Psoas muscle (tissue), 8 donors: ENCODE data around the gene VPS54. TPM values are rescaled to one million over a fixed set of nuclear protein-coding genes. Genes with fewer than 3 reads are reported as not detected.

Experiments used
- ATAC-seq, 4 donors: fragments of 200-7000 bp; cut with Tn5 transposase; one replicate each; pipeline ENCODE4 v1.9.1; 2020; ENCODE audit warnings: moderate library complexity in 3 of 4, mild to moderate bottlenecking in 2 of 4
- DNase-seq, 2 donors: peaks; one replicate each; pipeline ENCODE4 v3.0.0-alpha.2; 2020
- H3K27ac ChIP-seq: fragments of 200-600 bp; one replicate; pipeline ENCODE4 v1.8.0; 2022
- H3K27me3 ChIP-seq, 3 donors: fragments of 200-600 bp in 1 of 3; one replicate each; pipeline versions ENCODE4 v1.6.1 to v1.8.0; 2013 to 2022; ENCODE audit warnings: low read length in 2 of 3, mild to moderate bottlenecking in 2 of 3, moderate library complexity in 1 of 3; ENCODE audit not compliant: insufficient read depth in 3 of 3
- H3K36me3 ChIP-seq, 2 donors: fragments of 200-600 bp in 1 of 2; one replicate each; pipeline versions ENCODE4 v1.6.1 to v1.8.0; 2013 to 2022; ENCODE audit warnings: low read depth in 1 of 2, mild to moderate bottlenecking in 1 of 2, moderate library complexity in 1 of 2; ENCODE audit not compliant: insufficient read depth in 1 of 2
- H3K4me1 ChIP-seq: fragments of 200-600 bp; one replicate; pipeline ENCODE4 v1.8.0; 2022
- H3K4me3 ChIP-seq: fragments of 200-600 bp; one replicate; pipeline ENCODE4 v1.8.0; 2022; ENCODE audit warnings: mild to moderate bottlenecking
- H3K9me3 ChIP-seq: fragments of 200-600 bp; one replicate; pipeline ENCODE4 v1.8.0; 2022
- WGBS, 3 donors: extraction: QIAGEN DNeasy Blood & Tissue Kit; methylation state at CpG; one replicate each; pipeline versions ENCODE4 v1.1.6 to v1.1.7; 2013; 5-methylcytosine and 5-hydroxymethylcytosine counted together
- intact Hi-C, 2 donors: fragments of 100-400 bp; cut with DNase I; formaldehyde crosslinking; loops; one replicate each; pipeline versions ENCODE4 v1.11.0 to v1.14.2; 2022
- polyA plus RNA-seq, 3 donors: library from polyadenylated mRNA; stranded (reverse); fragments of 200-250 nt; gene quantifications; one replicate each; pipeline ENCODE4 v1.2.3, GENCODE V29; 2013
- total RNA-seq, 4 donors: library from RNA; stranded (reverse); fragmentation: NEBNext Ultra II Directional in 2 of 4; extraction: Animal tissue kit (Norgen Biotek cat#: 25700) in 2 of 4; gene quantifications; one replicate each; pipeline versions ENCODE4 v1.2.1 to v1.2.4, GENCODE V29; 2021 to 2023
- TF ChIP-seq, protein P1 (sequence below): fragments of 200-600 bp; IDR thresholded peaks from one replicate; pipeline ENCODE4 v1.8.0; 2022; ENCODE audit warnings: antibody characterized with exemption
- donor health status: healthy with polysubstance abuse.
- donor health status: DM: no; HTN: no; CAD: no; lungs with moderate emphysema.
- donor health status: Bipolar disorder and iron deficiency.
- donor health status: healthy.
- donor health status: DM: yes; HTN: yes; CAD: no.
- donor health status: DM: no; HTN: no; CAD: no.
- donor health status: DM: no; HTN: no; CAD: no.
- donor health status: DM: yes; HTN: yes; CAD: no.

The VPS54 gene
- total and polyA plus RNA-seq, 7 donors = 5.1 to 9.9 (median 8.2) TPM

DNA sequence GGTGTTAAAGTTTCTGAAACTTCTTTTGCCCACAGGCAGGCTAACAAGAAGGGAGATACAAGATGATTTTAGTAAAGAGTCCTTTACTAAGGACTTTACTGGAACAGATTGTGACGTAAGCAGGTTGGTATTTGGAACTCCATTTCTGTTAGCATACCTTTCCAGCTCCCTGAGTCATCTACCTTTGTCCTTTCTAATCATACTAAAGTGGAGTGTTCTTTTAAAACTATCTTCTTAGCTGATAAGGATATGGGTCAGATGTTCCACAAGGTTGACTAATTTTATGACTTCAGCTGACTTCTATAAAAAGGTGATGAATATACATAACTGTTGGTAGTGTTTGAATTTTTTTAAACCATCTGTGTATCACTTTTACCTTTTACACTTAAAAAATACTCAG lies 156.4 kb downstream of the VPS54 start:
- WGBS, 3 donors = 37 to 44% (median 40%) methylated on average over 1 of the region's 1 CpG
- ATAC-seq (peak; percentile 57 to 73 (median 67)), DNase-seq (no peak)
- no peaks in the 10 kb centered on the region for H3K9me3 ChIP-seq
- H3K36me3 ChIP-seq = peaks cover 3 to 84% of the 10 kb centered on the region in 2 donors
- intact Hi-C loops = loop anchor here in 1 of 2 donors (5.0 to 10.0 kb wide), 2 partner anchors 166 to 268 kb away; no protein-coding TSS in a partner anchor
- H3K4me1 ChIP-seq = peaks cover 62% of the 10 kb centered on the region
- H3K27me3 ChIP-seq = no peaks in the 10 kb centered on the region
- TF ChIP-seq, protein P1, sequence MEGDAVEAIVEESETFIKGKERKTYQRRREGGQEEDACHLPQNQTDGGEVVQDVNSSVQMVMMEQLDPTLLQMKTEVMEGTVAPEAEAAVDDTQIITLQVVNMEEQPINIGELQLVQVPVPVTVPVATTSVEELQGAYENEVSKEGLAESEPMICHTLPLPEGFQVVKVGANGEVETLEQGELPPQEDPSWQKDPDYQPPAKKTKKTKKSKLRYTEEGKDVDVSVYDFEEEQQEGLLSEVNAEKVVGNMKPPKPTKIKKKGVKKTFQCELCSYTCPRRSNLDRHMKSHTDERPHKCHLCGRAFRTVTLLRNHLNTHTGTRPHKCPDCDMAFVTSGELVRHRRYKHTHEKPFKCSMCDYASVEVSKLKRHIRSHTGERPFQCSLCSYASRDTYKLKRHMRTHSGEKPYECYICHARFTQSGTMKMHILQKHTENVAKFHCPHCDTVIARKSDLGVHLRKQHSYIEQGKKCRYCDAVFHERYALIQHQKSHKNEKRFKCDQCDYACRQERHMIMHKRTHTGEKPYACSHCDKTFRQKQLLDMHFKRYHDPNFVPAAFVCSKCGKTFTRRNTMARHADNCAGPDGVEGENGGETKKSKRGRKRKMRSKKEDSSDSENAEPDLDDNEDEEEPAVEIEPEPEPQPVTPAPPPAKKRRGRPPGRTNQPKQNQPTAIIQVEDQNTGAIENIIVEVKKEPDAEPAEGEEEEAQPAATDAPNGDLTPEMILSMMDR = no peak
- peak overlapping the region; percentile 16 for H3K4me3 ChIP-seq
- peak overlapping the region; percentile 74 for H3K27ac ChIP-seq

DNA sequence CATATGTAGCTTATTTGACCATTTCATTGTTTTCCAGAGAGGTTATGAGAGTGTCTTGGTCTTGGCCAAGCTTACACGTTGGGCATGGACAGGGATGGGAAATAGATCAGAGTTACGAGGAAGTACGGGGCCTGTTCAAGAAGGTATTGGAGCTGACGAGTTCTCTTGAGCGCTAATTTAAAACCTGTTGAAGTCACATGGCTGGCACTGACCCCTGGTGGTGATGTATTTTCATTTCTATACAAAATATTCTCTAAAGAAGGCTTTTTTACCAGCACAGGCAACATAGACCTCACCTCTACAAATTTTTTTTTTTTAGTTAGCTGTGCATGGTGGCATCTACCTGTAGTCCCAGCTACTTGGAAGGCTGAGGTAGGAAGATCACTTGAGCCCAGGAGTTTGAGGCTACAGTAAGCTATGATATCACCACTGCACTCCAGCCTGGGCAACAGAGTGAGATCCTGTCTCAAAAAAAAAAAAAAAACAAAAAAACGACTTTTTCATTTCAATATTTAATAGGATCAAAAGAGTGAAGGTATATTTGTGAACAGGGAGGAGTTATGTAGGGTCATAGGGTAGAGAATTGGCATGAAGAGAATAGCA lies 157.9 kb downstream of the VPS54 start:
- no peaks in the 10 kb centered on the region for H3K27me3 ChIP-seq
- no peaks in the 10 kb centered on the region for H3K9me3 ChIP-seq
- H3K36me3 ChIP-seq = peaks cover 8 to 88% of the 10 kb centered on the region in 2 donors
- DNase-seq = peak in 1 of 2 donors; percentile 21
- intact Hi-C loops = loop anchor here in 1 of 2 donors (5.0 to 10.0 kb wide), 2 partner anchors 164 to 267 kb away; no protein-coding TSS in a partner anchor
- H3K4me3 ChIP-seq = no peak overlapping the region
- TF ChIP-seq, protein P1 = peak; percentile 49
- peaks cover 56% of the 10 kb centered on the region for H3K4me1 ChIP-seq
- peak; percentile 42 to 63 (median 55) for ATAC-seq
- WGBS, 3 donors = 15 to 40% (median 24%) methylated on average over 6 of the region's 6 CpGs
- peak overlapping the region; percentile 74 for H3K27ac ChIP-seq

DNA sequence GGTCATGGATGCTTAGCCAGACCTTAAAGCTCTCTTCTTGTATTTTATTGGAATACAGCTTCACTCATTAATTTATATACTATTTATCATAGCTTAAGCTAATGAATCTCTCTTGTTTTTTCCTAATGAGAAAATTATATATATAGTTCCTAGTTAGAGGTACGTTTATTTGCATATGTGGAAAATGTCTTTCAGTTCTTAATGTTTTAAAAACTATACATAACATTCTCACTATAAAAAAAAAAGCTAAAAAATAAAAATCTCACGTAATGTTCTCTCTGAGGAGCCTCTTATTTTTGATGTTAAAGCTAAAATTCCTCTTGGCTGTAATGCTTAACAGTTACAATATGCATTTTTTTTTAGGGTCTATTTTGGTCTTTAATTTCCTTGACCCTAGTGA lies 160.9 kb downstream of the VPS54 start:
- Histone ChIP-seq H3K4me1 (peaks cover 54% of the 10 kb centered on the region), H3K27me3 (no peaks in the 10 kb centered on the region), H3K4me3 (no peak overlapping the region), H3K36me3 (peaks cover 7 to 76% of the 10 kb centered on the region in 2 donors), H3K9me3 (no peaks in the 10 kb centered on the region), H3K27ac (no peak overlapping the region)
- intact Hi-C loops = no loop called here
- TF ChIP-seq, protein P1 = no peak
- DNase-seq = no peak
- no peak for ATAC-seq
- 93 to 96% (median 96%) methylated on average over 2 of the region's 2 CpGs for WGBS, 3 donors

DNA sequence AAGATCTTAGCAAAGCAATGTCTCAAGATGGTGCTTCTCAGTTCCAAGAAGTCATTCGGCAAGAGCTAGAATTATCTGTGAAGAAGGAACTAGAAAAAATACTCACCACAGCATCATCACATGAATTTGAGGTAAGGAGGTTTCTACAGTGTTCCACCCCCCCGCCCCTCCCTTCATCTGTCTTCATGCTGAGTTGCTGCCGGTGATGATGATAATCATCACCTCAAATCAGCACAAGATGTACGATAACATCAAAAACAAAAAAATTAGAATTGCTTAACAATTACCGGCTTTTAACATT lies 163.0 kb downstream of the VPS54 start:
- peak in 1 of 4 donors; percentile 12 for ATAC-seq
- WGBS, 3 donors = 69 to 83% (median 70%) methylated on average over 5 of the region's 5 CpGs
- Histone ChIP-seq H3K4me1 (peaks cover 55% of the 10 kb centered on the region), H3K9me3 (no peaks in the 10 kb centered on the region), H3K36me3 (peaks cover 7 to 58% of the 10 kb centered on the region in 2 donors), H3K4me3 (no peak overlapping the region), H3K27ac (peak overlapping the region; percentile 69), H3K27me3 (no peaks in the 10 kb centered on the region)
- DNase-seq = no peak
- TF ChIP-seq, protein P1 = no peak
- intact Hi-C loops = no loop called here
